ENCODE measurements around the gene LYZL4.

LYZL4 gene

DNA sequence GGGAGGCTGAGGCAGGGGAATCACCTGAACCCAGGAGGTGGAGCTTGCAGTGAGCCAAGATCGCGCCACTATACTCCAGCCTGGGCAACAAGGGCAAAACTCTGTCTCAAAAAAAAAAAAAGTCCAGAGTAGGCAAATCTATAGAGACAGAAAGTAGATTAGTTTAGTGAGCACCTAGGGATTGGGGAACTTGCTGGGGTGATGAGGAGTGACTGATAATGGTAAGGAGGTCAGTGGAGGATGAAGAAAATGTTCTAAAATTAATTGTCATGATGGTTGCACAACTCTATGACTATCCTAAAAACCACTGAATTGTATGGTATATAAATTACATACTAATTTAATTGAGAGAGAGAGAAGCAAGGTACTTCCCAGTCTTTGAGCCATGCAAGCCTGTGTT, 27.8 kb upstream of the LYZL4 start:
- ATAC-seq = no peak
- TF ChIP-seq PPARA (CRISPR knock-in tag; IDR thresholded peaks at IDR 0.05; ENCODE audit: borderline replicate concordance) (no peak), ZFP30 (CRISPR knock-in tag; IDR thresholded peaks at IDR 0.05) (no peak), ISL1 (CRISPR knock-in tag; IDR thresholded peaks at IDR 0.05) (no peak), CREB5 (CRISPR knock-in tag; IDR thresholded peaks at IDR 0.05; ENCODE audit: low read depth) (no peak), ZNF565 (CRISPR knock-in tag; conservative IDR thresholded peaks at IDR 0.05; ENCODE audit: low read depth) (no peak), POU6F1 (CRISPR knock-in tag; IDR thresholded peaks at IDR 0.05; ENCODE audit: borderline replicate concordance, low read depth) (no peak), RARB (CRISPR knock-in tag; IDR thresholded peaks at IDR 0.05) (no peak), ESRRG (CRISPR knock-in tag; IDR thresholded peaks at IDR 0.05) (no peak), ZC3H10 (CRISPR knock-in tag; IDR thresholded peaks at IDR 0.05) (no peak), SNAI2 (CRISPR knock-in tag; IDR thresholded peaks at IDR 0.05) (no peak), ZNF8 (CRISPR knock-in tag; IDR thresholded peaks at IDR 0.05) (no peak)
- TF ChIP-seq, protein P1, sequence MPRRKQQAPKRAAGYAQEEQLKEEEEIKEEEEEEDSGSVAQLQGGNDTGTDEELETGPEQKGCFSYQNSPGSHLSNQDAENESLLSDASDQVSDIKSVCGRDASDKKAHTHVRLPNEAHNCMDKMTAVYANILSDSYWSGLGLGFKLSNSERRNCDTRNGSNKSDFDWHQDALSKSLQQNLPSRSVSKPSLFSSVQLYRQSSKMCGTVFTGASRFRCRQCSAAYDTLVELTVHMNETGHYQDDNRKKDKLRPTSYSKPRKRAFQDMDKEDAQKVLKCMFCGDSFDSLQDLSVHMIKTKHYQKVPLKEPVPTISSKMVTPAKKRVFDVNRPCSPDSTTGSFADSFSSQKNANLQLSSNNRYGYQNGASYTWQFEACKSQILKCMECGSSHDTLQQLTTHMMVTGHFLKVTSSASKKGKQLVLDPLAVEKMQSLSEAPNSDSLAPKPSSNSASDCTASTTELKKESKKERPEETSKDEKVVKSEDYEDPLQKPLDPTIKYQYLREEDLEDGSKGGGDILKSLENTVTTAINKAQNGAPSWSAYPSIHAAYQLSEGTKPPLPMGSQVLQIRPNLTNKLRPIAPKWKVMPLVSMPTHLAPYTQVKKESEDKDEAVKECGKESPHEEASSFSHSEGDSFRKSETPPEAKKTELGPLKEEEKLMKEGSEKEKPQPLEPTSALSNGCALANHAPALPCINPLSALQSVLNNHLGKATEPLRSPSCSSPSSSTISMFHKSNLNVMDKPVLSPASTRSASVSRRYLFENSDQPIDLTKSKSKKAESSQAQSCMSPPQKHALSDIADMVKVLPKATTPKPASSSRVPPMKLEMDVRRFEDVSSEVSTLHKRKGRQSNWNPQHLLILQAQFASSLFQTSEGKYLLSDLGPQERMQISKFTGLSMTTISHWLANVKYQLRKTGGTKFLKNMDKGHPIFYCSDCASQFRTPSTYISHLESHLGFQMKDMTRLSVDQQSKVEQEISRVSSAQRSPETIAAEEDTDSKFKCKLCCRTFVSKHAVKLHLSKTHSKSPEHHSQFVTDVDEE (CRISPR knock-in tag; IDR thresholded peaks at IDR 0.05) = no peak

- no peak for ATAC-seq
- TF ChIP-seq BACH2 (CRISPR knock-in tag; IDR thresholded peaks at IDR 0.05; ENCODE audit: borderline replicate concordance) = no peak
- no peak for TF ChIP-seq CREB5 (CRISPR knock-in tag; IDR thresholded peaks at IDR 0.05; ENCODE audit: low read depth)
- no peak for TF ChIP-seq TOX (CRISPR knock-in tag; IDR thresholded peaks at IDR 0.05; ENCODE audit: borderline replicate concordance)
- no peak for TF ChIP-seq ESRRG (CRISPR knock-in tag; IDR thresholded peaks at IDR 0.05)
- TF ChIP-seq RARB (CRISPR knock-in tag; IDR thresholded peaks at IDR 0.05) = no peak
These were observed 24.5 kb upstream of the LYZL4 start for GRCh38 chr3:42434777-42435380.

- TF ChIP-seq ESRRG (CRISPR knock-in tag; IDR thresholded peaks at IDR 0.05) (no peak), ZFP30 (CRISPR knock-in tag; IDR thresholded peaks at IDR 0.05) (no peak), ISL1 (CRISPR knock-in tag; IDR thresholded peaks at IDR 0.05) (no peak), GLIS3 (CRISPR knock-in tag; IDR thresholded peaks at IDR 0.05) (no peak), ZNF8 (CRISPR knock-in tag; IDR thresholded peaks at IDR 0.05) (no peak), CSDC2 (CRISPR knock-in tag; IDR thresholded peaks at IDR 0.05) (no peak), ZC3H10 (CRISPR knock-in tag; IDR thresholded peaks at IDR 0.05) (no peak), ZNF565 (CRISPR knock-in tag; conservative IDR thresholded peaks at IDR 0.05; ENCODE audit: low read depth) (no peak), CREB5 (CRISPR knock-in tag; IDR thresholded peaks at IDR 0.05; ENCODE audit: low read depth) (no peak), PPARA (CRISPR knock-in tag; IDR thresholded peaks at IDR 0.05; ENCODE audit: borderline replicate concordance) (no peak), CSRNP3 (CRISPR knock-in tag; IDR thresholded peaks at IDR 0.05) (no peak)
- TF ChIP-seq, protein P1 (CRISPR knock-in tag; IDR thresholded peaks at IDR 0.05) = no peak
- ATAC-seq = no peak
These were observed 22.1 kb upstream of the LYZL4 start for GRCh38 chr3:42432485-42432884.
